ENCODE results near the gene PPIL4. TPM values are rescaled to one million over a fixed set of nuclear protein-coding genes. Genes with fewer than 3 reads are reported as not detected.
A peak's percentile ranks its signal among the peaks of the same experiment; 100 is the strongest.

PPIL4 gene
- total and polyA plus RNA-seq, 2 donors (not counting 1 experiment from before 2014, with no cell fraction given): 3.1 to 34.3 TPM

DNA sequence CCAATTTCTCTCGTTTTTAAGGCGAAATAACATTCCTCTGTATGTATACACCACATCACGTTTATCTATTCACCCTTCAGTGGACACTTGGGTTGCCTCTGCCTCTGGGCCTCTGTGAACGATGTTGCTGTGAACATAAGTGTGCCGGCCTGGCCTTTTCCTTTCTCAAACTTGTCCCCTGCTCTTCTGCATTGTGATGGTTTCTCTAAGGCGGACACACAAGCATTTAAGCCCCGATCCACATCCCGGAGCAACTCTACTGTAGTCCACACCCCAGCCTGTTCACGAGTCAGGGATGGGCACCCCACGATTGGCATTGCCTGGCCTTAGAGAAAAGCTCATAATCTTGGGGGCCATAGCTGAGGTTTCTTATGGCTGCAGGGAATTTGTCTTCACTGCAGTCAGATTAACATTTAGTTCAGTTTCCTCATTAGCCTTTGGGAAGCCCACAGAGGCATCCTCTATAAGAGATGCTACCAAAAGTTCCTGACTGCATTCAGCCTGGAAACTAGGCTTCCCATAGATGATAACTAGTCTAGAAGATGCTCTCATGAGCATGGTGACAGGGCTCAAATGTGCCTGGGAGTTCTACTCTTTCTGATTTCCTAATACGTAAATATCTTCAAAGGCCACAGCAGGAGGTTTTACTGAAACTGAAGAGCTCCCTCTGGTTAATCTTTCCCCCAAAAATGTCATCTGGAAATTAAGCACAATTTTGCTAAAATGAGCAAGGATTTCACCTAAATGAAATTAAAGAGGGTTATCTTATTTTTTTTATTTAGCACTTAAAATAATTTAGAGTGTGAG lies 61.8 kb downstream of the PPIL4 start:
- H3K27me3 Mint-ChIP-seq: no peaks in the 10 kb centered on the region
- H3K27ac Mint-ChIP-seq: peak overlapping the region; percentile 99
- peaks cover 80 to 92% of the 10 kb centered on the region in 2 donors for H3K4me1 ChIP-seq (ENCODE audit: control insufficient read depth in 2 of 2, insufficient read depth in 2 of 2, low read length in 2 of 2)
- peak overlapping the region; percentile 55 to 77 (median 71) for H3K4me3 ChIP-seq (ENCODE audit: control extremely low read depth in 1 of 5, extremely low read depth in 1 of 5, insufficient read depth in 1 of 5, low read depth in 2 of 5, low read length in 4 of 5)
- CTCF ChIA-PET: interaction anchor here (0.7 to 3.5 kb wide), 12 partner anchors 10 to 744 kb away, joined by 3 to 35 read pairs (median 4); no protein-coding TSS in a partner anchor
- H3K27ac ChIP-seq (ENCODE audit: low read length in 2 of 2): peak overlapping the region; percentile 94 to 98
- no peak for DNase-seq
- H3K36me3 ChIP-seq (replicated peaks in 1 of 2; ENCODE audit: control extremely low read depth in 1 of 2, control insufficient read depth in 1 of 2, extremely low read depth in 1 of 2, insufficient read depth in 2 of 2, low read length in 1 of 2): peaks cover 0 to 13% of the 10 kb centered on the region in 2 experiments
- H3K9ac ChIP-seq (ENCODE audit: low read length): peak overlapping the region; percentile 67
- peaks cover 77% of the 10 kb centered on the region for H3K4me1 Mint-ChIP-seq
- no peaks in the 10 kb centered on the region for H3K27me3 ChIP-seq (replicated peaks in 1 of 4; ENCODE audit: control extremely low read depth in 1 of 4, control insufficient read depth in 3 of 4, insufficient read depth in 4 of 4, low read length in 3 of 4)
- TF ChIP-seq, protein P1, sequence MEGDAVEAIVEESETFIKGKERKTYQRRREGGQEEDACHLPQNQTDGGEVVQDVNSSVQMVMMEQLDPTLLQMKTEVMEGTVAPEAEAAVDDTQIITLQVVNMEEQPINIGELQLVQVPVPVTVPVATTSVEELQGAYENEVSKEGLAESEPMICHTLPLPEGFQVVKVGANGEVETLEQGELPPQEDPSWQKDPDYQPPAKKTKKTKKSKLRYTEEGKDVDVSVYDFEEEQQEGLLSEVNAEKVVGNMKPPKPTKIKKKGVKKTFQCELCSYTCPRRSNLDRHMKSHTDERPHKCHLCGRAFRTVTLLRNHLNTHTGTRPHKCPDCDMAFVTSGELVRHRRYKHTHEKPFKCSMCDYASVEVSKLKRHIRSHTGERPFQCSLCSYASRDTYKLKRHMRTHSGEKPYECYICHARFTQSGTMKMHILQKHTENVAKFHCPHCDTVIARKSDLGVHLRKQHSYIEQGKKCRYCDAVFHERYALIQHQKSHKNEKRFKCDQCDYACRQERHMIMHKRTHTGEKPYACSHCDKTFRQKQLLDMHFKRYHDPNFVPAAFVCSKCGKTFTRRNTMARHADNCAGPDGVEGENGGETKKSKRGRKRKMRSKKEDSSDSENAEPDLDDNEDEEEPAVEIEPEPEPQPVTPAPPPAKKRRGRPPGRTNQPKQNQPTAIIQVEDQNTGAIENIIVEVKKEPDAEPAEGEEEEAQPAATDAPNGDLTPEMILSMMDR (IDR thresholded peaks at IDR 0.05): no peak
- no peak for TF ChIP-seq EZH2 (IDR thresholded peaks at IDR 0.05; ENCODE audit: borderline replicate concordance, insufficient read depth, low read depth, low read length, poor library complexity, severe bottlenecking)
- peaks cover 61% of the 10 kb centered on the region for H3K79me2 ChIP-seq (ENCODE audit: control insufficient read depth, insufficient read depth, low read length)
- no peaks in the 10 kb centered on the region for H3K9me3 ChIP-seq (ENCODE audit: control extremely low read depth in 1 of 3, control insufficient read depth in 2 of 3, insufficient read depth in 1 of 3, low read length in 2 of 3)
- H3K4me3 Mint-ChIP-seq: peak overlapping the region; percentile 94
- peak overlapping the region; percentile 10 for H2AFZ ChIP-seq (ENCODE audit: insufficient read depth, low read depth, low read length, poor library complexity, severe bottlenecking)
- POLR2A ChIA-PET: interaction anchor here (0.6 to 1.8 kb wide), 11 partner anchors 22 to 617 kb away, joined by 3 to 11 read pairs (median 5); partner anchors contain the start of gene PPIL4
- H4K20me1 ChIP-seq (ENCODE audit: control insufficient read depth, insufficient read depth, low read length, poor library complexity, severe bottlenecking): no peaks in the 10 kb centered on the region
- H3K4me2 ChIP-seq (replicated peaks; ENCODE audit: low read depth, low read length, poor library complexity, severe bottlenecking): peak overlapping the region; percentile 97
- 28% methylated on average over 5 of the region's 11 CpGs for WGBS (ENCODE audit: insufficient coverage)
- intact Hi-C loops (cut with micrococcal nuclease): no loop called here
- no peaks in the 10 kb centered on the region for H3K9me3 Mint-ChIP-seq (ENCODE audit: insufficient read depth)
- ATAC-seq (ENCODE audit: low read depth): no peak

DNA sequence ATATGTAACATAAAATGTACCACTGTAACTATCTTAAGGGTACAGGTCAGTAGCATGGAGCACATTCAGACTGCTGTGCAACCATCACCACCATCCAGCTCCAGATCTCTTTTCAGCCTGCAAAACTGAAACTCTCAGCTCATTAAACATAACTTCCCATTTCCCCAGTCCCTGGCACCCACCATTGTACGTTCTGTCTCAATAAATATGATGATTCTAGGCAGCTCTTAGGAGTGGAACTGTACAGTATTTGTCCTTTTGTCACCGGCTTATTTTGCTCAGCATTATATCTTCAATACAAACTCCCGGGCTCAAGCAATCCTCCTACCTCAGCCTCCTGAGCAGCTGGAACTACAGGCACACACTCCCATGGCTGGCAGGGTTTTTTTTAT lies 62.5 kb downstream of the PPIL4 start:
- H3K4me1 ChIP-seq (ENCODE audit: control insufficient read depth in 2 of 2, insufficient read depth in 2 of 2, low read length in 2 of 2): peaks cover 80 to 92% of the 10 kb centered on the region in 2 donors
- ChIA-PET CTCF (interaction anchor here (0.9 to 3.5 kb wide), 5 partner anchors 10 to 53 kb away, joined by 3 to 35 read pairs (median 6); no protein-coding TSS in a partner anchor), POLR2A (interaction anchor here (0.7 to 1.8 kb wide), 4 partner anchors 11 to 62 kb away, joined by 3 to 4 read pairs (median 4); partner anchors contain the start of gene PPIL4)
- Mint-ChIP-seq H3K4me3 (peak overlapping the region; percentile 94), H3K27ac (peak overlapping the region; percentile 99), H3K4me1 (peaks cover 76% of the 10 kb centered on the region), H3K9me3 (ENCODE audit: insufficient read depth) (no peaks in the 10 kb centered on the region), H3K27me3 (no peaks in the 10 kb centered on the region)
- no peaks in the 10 kb centered on the region for H3K27me3 ChIP-seq (replicated peaks in 1 of 4; ENCODE audit: control extremely low read depth in 1 of 4, control insufficient read depth in 3 of 4, insufficient read depth in 4 of 4, low read length in 3 of 4)
- peak overlapping the region; percentile 55 to 77 (median 71) for H3K4me3 ChIP-seq (ENCODE audit: control extremely low read depth in 1 of 5, extremely low read depth in 1 of 5, insufficient read depth in 1 of 5, low read depth in 2 of 5, low read length in 4 of 5)
- H3K79me2 ChIP-seq (ENCODE audit: control insufficient read depth, insufficient read depth, low read length): peaks cover 64% of the 10 kb centered on the region
- no peaks in the 10 kb centered on the region for H3K9me3 ChIP-seq (ENCODE audit: control extremely low read depth in 1 of 3, control insufficient read depth in 2 of 3, insufficient read depth in 1 of 3, low read length in 2 of 3)
- peak overlapping the region; percentile 97 for H3K4me2 ChIP-seq (replicated peaks; ENCODE audit: low read depth, low read length, poor library complexity, severe bottlenecking)
- no peaks in the 10 kb centered on the region for H4K20me1 ChIP-seq (ENCODE audit: control insufficient read depth, insufficient read depth, low read length, poor library complexity, severe bottlenecking)
- intact Hi-C loops (cut with micrococcal nuclease): no loop called here
- H2AFZ ChIP-seq (ENCODE audit: insufficient read depth, low read depth, low read length, poor library complexity, severe bottlenecking): no peak overlapping the region
- ATAC-seq (ENCODE audit: low read depth): peak; percentile 6
- no peak for TF ChIP-seq EZH2 (IDR thresholded peaks at IDR 0.05; ENCODE audit: borderline replicate concordance, insufficient read depth, low read depth, low read length, poor library complexity, severe bottlenecking)
- TF ChIP-seq, protein P1 (IDR thresholded peaks at IDR 0.05): no peak
- DNase-seq: peak; percentile 79
- no CpG with 5 or more reads among the region's 3 CpGs for WGBS (ENCODE audit: insufficient coverage)
- H3K36me3 ChIP-seq (replicated peaks in 1 of 2; ENCODE audit: control extremely low read depth in 1 of 2, control insufficient read depth in 1 of 2, extremely low read depth in 1 of 2, insufficient read depth in 2 of 2, low read length in 1 of 2): peaks cover 0 to 16% of the 10 kb centered on the region in 2 experiments
- H3K9ac ChIP-seq (ENCODE audit: low read length): peak overlapping the region; percentile 67
- peak overlapping the region; percentile 94 to 98 for H3K27ac ChIP-seq (ENCODE audit: low read length in 2 of 2)

Data from B cell (primary cell).